ENCODE results near the gene PLXNB3. TPM values are rescaled to one million over a fixed set of nuclear protein-coding genes. Genes with fewer than 3 reads are reported as not detected.

Gene PLXNB3
- total and polyA plus RNA-seq, 2 of the 13 experiments (the other 11 are each of a cell fraction or from before 2014, with no cell fraction given): 3.0 to 6.9 TPM

DNA sequence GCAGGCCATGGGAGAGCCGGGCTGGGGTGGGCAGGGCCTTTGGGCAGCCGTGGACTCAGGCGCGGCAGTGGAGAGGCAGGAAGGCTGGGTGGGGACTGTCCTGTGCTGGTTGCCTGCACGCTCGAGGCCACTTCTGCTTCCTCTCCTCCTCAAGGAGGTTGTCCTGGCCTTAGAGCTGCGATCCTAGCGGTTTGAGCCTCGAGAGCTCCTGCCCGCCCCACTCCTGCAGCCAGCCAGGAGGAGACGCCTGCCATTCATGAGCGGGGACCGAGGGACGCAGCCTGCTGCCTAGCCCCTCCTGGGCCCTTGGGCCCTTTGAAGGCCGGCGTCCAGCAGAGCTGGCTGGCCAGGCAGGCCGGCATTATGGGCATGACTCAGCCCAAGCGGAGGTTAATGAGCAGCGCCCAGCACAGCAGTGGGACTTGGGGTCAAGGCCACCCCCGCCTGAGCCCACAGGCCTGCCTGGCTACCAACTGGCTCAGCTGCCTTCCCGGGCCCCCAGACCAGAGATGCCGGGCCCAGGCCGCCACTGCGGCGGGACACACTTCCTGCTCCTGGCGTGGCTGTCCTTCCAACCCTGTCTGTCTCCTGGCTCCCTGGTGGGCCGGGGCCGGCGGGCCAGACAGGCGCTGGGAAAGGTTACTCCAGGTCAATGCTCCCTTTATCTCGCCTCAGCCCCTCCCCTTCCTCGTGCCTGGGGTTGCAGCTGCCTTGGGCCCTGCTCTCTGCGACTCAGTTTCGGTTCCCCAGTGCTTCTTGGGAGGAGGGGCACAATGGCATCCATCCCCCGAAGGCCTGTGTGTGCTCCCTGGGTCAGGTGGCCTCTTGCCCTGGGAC is 37.5 kb upstream of the PLXNB3 start (continued):
- TF ChIP-seq, protein P1, sequence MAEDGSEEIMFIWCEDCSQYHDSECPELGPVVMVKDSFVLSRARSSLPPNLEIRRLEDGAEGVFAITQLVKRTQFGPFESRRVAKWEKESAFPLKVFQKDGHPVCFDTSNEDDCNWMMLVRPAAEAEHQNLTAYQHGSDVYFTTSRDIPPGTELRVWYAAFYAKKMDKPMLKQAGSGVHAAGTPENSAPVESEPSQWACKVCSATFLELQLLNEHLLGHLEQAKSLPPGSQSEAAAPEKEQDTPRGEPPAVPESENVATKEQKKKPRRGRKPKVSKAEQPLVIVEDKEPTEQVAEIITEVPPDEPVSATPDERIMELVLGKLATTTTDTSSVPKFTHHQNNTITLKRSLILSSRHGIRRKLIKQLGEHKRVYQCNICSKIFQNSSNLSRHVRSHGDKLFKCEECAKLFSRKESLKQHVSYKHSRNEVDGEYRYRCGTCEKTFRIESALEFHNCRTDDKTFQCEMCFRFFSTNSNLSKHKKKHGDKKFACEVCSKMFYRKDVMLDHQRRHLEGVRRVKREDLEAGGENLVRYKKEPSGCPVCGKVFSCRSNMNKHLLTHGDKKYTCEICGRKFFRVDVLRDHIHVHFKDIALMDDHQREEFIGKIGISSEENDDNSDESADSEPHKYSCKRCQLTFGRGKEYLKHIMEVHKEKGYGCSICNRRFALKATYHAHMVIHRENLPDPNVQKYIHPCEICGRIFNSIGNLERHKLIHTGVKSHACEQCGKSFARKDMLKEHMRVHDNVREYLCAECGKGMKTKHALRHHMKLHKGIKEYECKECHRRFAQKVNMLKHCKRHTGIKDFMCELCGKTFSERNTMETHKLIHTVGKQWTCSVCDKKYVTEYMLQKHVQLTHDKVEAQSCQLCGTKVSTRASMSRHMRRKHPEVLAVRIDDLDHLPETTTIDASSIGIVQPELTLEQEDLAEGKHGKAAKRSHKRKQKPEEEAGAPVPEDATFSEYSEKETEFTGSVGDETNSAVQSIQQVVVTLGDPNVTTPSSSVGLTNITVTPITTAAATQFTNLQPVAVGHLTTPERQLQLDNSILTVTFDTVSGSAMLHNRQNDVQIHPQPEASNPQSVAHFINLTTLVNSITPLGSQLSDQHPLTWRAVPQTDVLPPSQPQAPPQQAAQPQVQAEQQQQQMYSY (CRISPR knock-in tag; IDR thresholded peaks at IDR 0.05): no peak
- TF ChIP-seq ZFP37 (CRISPR knock-in tag; IDR thresholded peaks at IDR 0.05; ENCODE audit: borderline replicate concordance): no peak
- TF ChIP-seq, protein P2, sequence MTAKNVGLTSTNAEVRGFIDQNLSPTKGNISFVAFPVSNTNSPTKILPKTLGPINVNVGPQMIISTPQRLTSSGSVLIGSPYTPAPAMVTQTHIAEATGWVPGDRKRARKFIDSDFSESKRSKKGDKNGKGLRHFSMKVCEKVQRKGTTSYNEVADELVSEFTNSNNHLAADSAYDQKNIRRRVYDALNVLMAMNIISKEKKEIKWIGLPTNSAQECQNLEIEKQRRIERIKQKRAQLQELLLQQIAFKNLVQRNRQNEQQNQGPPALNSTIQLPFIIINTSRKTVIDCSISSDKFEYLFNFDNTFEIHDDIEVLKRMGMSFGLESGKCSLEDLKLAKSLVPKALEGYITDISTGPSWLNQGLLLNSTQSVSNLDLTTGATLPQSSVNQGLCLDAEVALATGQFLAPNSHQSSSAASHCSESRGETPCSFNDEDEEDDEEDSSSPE (CRISPR knock-in tag; IDR thresholded peaks at IDR 0.05): 0 out of 2 replicates have a peak, but pooled peaks have one; percentile 27
- TF ChIP-seq, protein P3, sequence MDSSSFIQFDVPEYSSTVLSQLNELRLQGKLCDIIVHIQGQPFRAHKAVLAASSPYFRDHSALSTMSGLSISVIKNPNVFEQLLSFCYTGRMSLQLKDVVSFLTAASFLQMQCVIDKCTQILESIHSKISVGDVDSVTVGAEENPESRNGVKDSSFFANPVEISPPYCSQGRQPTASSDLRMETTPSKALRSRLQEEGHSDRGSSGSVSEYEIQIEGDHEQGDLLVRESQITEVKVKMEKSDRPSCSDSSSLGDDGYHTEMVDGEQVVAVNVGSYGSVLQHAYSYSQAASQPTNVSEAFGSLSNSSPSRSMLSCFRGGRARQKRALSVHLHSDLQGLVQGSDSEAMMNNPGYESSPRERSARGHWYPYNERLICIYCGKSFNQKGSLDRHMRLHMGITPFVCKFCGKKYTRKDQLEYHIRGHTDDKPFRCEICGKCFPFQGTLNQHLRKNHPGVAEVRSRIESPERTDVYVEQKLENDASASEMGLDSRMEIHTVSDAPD (CRISPR knock-in tag; IDR thresholded peaks at IDR 0.05): peak; percentile 59; the same call in 1 of the 2 replicates
- no peak for TF ChIP-seq ZNF839 (CRISPR knock-in tag; IDR thresholded peaks at IDR 0.05; ENCODE audit: borderline replicate concordance)
- no peak for TF ChIP-seq ZFP36 (IDR thresholded peaks at IDR 0.05; ENCODE audit: borderline replicate concordance, low read depth, low read length, partially characterized antibody)
- TF ChIP-seq HIVEP1 (CRISPR knock-in tag; IDR thresholded peaks at IDR 0.05): peak; percentile 24; the same call in 1 of the 2 replicates
- no peak for TF ChIP-seq KLF11 (CRISPR knock-in tag; IDR thresholded peaks at IDR 0.05)
- no peak; the same call in none of the 2 replicates for TF ChIP-seq KDM5B (CRISPR knock-in tag; IDR thresholded peaks at IDR 0.05; ENCODE audit: borderline replicate concordance)
- no peak for TF ChIP-seq ZNF431 (CRISPR knock-in tag; IDR thresholded peaks at IDR 0.05; ENCODE audit: borderline replicate concordance, low read depth)
- TF ChIP-seq MTA1 (CRISPR knock-in tag; IDR thresholded peaks at IDR 0.05; ENCODE audit: borderline replicate concordance): peak; percentile 67; the same call in 1 of the 2 replicates
- TF ChIP-seq, protein P4, sequence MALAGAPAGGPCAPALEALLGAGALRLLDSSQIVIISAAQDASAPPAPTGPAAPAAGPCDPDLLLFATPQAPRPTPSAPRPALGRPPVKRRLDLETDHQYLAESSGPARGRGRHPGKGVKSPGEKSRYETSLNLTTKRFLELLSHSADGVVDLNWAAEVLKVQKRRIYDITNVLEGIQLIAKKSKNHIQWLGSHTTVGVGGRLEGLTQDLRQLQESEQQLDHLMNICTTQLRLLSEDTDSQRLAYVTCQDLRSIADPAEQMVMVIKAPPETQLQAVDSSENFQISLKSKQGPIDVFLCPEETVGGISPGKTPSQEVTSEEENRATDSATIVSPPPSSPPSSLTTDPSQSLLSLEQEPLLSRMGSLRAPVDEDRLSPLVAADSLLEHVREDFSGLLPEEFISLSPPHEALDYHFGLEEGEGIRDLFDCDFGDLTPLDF (CRISPR knock-in tag; IDR thresholded peaks at IDR 0.05): no peak
- TF ChIP-seq, protein P5, sequence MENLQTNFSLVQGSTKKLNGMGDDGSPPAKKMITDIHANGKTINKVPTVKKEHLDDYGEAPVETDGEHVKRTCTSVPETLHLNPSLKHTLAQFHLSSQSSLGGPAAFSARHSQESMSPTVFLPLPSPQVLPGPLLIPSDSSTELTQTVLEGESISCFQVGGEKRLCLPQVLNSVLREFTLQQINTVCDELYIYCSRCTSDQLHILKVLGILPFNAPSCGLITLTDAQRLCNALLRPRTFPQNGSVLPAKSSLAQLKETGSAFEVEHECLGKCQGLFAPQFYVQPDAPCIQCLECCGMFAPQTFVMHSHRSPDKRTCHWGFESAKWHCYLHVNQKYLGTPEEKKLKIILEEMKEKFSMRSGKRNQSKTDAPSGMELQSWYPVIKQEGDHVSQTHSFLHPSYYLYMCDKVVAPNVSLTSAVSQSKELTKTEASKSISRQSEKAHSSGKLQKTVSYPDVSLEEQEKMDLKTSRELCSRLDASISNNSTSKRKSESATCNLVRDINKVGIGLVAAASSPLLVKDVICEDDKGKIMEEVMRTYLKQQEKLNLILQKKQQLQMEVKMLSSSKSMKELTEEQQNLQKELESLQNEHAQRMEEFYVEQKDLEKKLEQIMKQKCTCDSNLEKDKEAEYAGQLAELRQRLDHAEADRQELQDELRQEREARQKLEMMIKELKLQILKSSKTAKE (CRISPR knock-in tag; IDR thresholded peaks at IDR 0.05; ENCODE audit: borderline replicate concordance): peak; percentile 81; the same call in 1 of the 2 replicates
- TF ChIP-seq EHMT2 (IDR thresholded peaks at IDR 0.05; ENCODE audit: borderline replicate concordance, low read depth, low read length): no peak
- TF ChIP-seq ATM (IDR thresholded peaks at IDR 0.05; ENCODE audit: borderline replicate concordance): no peak
- no peak for TF ChIP-seq ZNF274 (CRISPR knock-in tag; IDR thresholded peaks at IDR 0.05)
- peak; percentile 68 for TF ChIP-seq TAF1 (CRISPR knock-in tag; IDR thresholded peaks at IDR 0.05)

Measured in HepG2 (cell line).